Right renal cortex interstitium (tissue), 3 donors: Measurements from ENCODE around the gene PRRC1. TPM values are rescaled to one million over a fixed set of nuclear protein-coding genes. Genes with fewer than 3 reads are reported as not detected.

Source experiments
- DNase-seq, 3 donors: peaks; one replicate each; pipeline ENCODE4 v3.0.0-alpha.2; 2013; ENCODE audit warnings: low read depth in 3 of 3, low spot score in 2 of 3
- polyA plus RNA-seq, 3 donors: library from polyadenylated mRNA; unstranded; fragments of 120-200 nt; gene quantifications; one replicate each; pipeline ENCODE4 v1.2.1, GENCODE V29; 2013; ENCODE audit not compliant: insufficient read length in 3 of 3

The PRRC1 gene
- polyA plus RNA-seq, 3 donors: 82.7 to 95.8 (median 87.9) TPM

GRCh38 chr5:127574852-127575679 lies 57.6 kb downstream of the PRRC1 start:
- no peak for DNase-seq

- no peak for DNase-seq
Observed at GRCh38 chr5:127577458-127577857, 60.0 kb downstream of the PRRC1 start.

GRCh38 chr5:127580731-127581130 lies 63.3 kb downstream of the PRRC1 start:
- DNase-seq: no peak

GRCh38 chr5:127581450-127581849 lies 64.0 kb downstream of the PRRC1 start:
- DNase-seq: no peak

- no peak for DNase-seq
Observed at GRCh38 chr5:127582773-127583370, 65.4 kb downstream of the PRRC1 start.

GRCh38 chr5:127583866-127584265 lies 66.4 kb downstream of the PRRC1 start:
- DNase-seq: no peak

- no peak for DNase-seq
Observed at GRCh38 chr5:127585661-127586060, 68.2 kb downstream of the PRRC1 start.

- DNase-seq: no peak
Observed at GRCh38 chr5:127586066-127586770, 68.8 kb downstream of the PRRC1 start.

GRCh38 chr5:127586811-127587210 lies 69.4 kb downstream of the PRRC1 start:
- no peak for DNase-seq

GRCh38 chr5:127587246-127587917 lies 69.9 kb downstream of the PRRC1 start:
- no peak for DNase-seq

GRCh38 chr5:127588368-127588767 lies 70.9 kb downstream of the PRRC1 start:
- DNase-seq: no peak

GRCh38 chr5:127589309-127590030 lies 72.0 kb downstream of the PRRC1 start:
- no peak for DNase-seq

- DNase-seq: no peak
Observed at GRCh38 chr5:127590156-127590722, 72.8 kb downstream of the PRRC1 start.

- no peak for DNase-seq
Observed at GRCh38 chr5:127595484-127596368, 78.3 kb downstream of the PRRC1 start.

GRCh38 chr5:127596501-127596900 lies 79.1 kb downstream of the PRRC1 start:
- DNase-seq: no peak

GRCh38 chr5:127599320-127599719 lies 81.9 kb downstream of the PRRC1 start:
- DNase-seq: no peak

GRCh38 chr5:127599847-127600246 lies 82.4 kb downstream of the PRRC1 start:
- no peak for DNase-seq

GRCh38 chr5:127601111-127601510 lies 83.7 kb downstream of the PRRC1 start:
- no peak for DNase-seq

- no peak for DNase-seq
Observed at GRCh38 chr5:127601601-127602000, 84.2 kb downstream of the PRRC1 start.
